HepG2 (cell line): Measurements from ENCODE around the gene ELAC1. TPM values are rescaled to one million over a fixed set of nuclear protein-coding genes. Genes with fewer than 3 reads are reported as not detected.
"Not testable (repeated sequence)": the region's sequence is repeated elsewhere in the genome, so short reads cannot be mapped to it uniquely, and the experiment has no call there.

Experiments used
- ATAC-seq: fragments of 200-7000 bp; cut with Tn5 transposase; 3 replicates; pipeline ENCODE4 v1.9.1; 2020; ENCODE audit warnings: mild to moderate bottlenecking, moderate library complexity
- BruUV-seq: library from RNA; stranded (reverse); fragments of 400-500 nt; replicated peaks from 2 replicates; lab custom pipeline; 2021; lab: Mats Ljungman, UMichigan
- CTCF ChIA-PET: fragments of 300-600 bp; formaldehyde crosslinking; extraction: SDS; loops from one replicate; lab custom pipeline; 2021; ENCODE audit warnings: low total read pairs, inconsistent platforms, low intra/inter-chr PET ratio; lab: Yijun Ruan, JAX
- POLR2A ChIA-PET: fragments of 350-600 bp; sonication (Branson Sonifier 250); formaldehyde crosslinking; loops from one replicate; lab custom pipeline; 2020; ENCODE audit warnings: antibody characterized with exemption, inconsistent platforms; lab: Yijun Ruan, JAX
- DNase-seq: peaks from one replicate; pipeline ENCODE4 v3.0.0-alpha.2; 2015; ENCODE audit warnings: low spot score
- FAIRE-seq: peaks from 3 replicates; lab custom pipeline; 2011; peaks lifted over from hg19 to GRCh38; lab: Jason Lieb, UNC
- H2AFZ ChIP-seq: one replicate; pipeline ENCODE4 v1.6.1; 2011; ENCODE audit warnings: low read length, inconsistent platforms
- H3K27ac ChIP-seq: fragments of 300-600 bp; 3 replicates; pipeline ENCODE4 v1.8.0; 2011; ENCODE audit warnings: mixed run types, mild to moderate bottlenecking, mixed read lengths, low read length, inconsistent platforms; ENCODE audit not compliant: insufficient read depth; ENCODE audit errors: extremely low read length
- H3K27me3 ChIP-seq, 2 experiments: fragments of 200-600 bp in 1 of 2; 2 replicates in 1 of 2; 3 replicates in 1 of 2; pipeline versions ENCODE4 v1.6.0 to v1.8.0; 2011; ENCODE audit warnings: low read length in 2 of 2, mild to moderate bottlenecking in 2 of 2, moderate library complexity in 2 of 2, inconsistent platforms in 1 of 2; ENCODE audit not compliant: insufficient read depth in 2 of 2, control insufficient read depth in 1 of 2
- H3K36me3 ChIP-seq, 2 experiments: fragments of 200-600 bp in 1 of 2; replicated peaks in 1 of 2; 2 replicates in 1 of 2; 3 replicates in 1 of 2; pipeline versions ENCODE4 v1.5.1 to v1.8.0; 2011; ENCODE audit warnings: low read length in 2 of 2, inconsistent platforms in 1 of 2; ENCODE audit not compliant: insufficient read depth in 2 of 2, control insufficient read depth in 1 of 2
- H3K4me1 ChIP-seq: 2 replicates; pipeline ENCODE4 v1.5.1; 2012; ENCODE audit warnings: low read length, inconsistent platforms; ENCODE audit not compliant: insufficient read depth
- H3K4me2 ChIP-seq: 2 replicates; pipeline ENCODE4 v1.6.0; 2011; ENCODE audit warnings: low read depth, low read length, inconsistent platforms
- H3K4me3 ChIP-seq, 3 experiments: fragments of 200-600 bp in 1 of 3; sonication (generic), shearing (Covaris generic) in 1 of 3; replicated peaks in 1 of 3; 2 replicates each; pipeline ENCODE4 v1.5.1; 2011 to 2016; ENCODE audit warnings: low read length in 3 of 3, inconsistent platforms in 2 of 3, low read depth in 2 of 3, mild to moderate bottlenecking in 2 of 3, control low read depth in 1 of 3, mixed read lengths in 1 of 3; ENCODE audit not compliant: insufficient read depth in 1 of 3
- H3K79me2 ChIP-seq: one replicate; pipeline ENCODE4 v1.6.1; 2011; ENCODE audit warnings: low read length, inconsistent platforms; ENCODE audit not compliant: insufficient read depth
- H3K9ac ChIP-seq: 2 replicates; pipeline ENCODE4 v1.6.0; 2011; ENCODE audit warnings: mild to moderate bottlenecking, low read depth, low read length, inconsistent platforms; ENCODE audit not compliant: insufficient read depth
- H3K9me3 ChIP-seq: 2 replicates; pipeline ENCODE4 v1.5.1; 2012; ENCODE audit warnings: mild to moderate bottlenecking, low read length
- H4K20me1 ChIP-seq: 2 replicates; pipeline ENCODE4 v1.6.0; 2011; ENCODE audit warnings: inconsistent platforms, mild to moderate bottlenecking, low read length, moderate library complexity; ENCODE audit not compliant: insufficient read depth
- FOXP1 ChIP-seq, 2 experiments: fragments of 450-650 bp in 1 of 2; IDR thresholded peaks; 2 replicates each; pipeline ENCODE4 v1.6.1; 2017 to 2018; ENCODE audit warnings: antibody characterized with exemption in 1 of 2
- MAFF ChIP-seq: IDR thresholded peaks from 2 replicates; pipeline ENCODE4 v1.6.1; 2011; ENCODE audit warnings: low read depth, low read length, improper control_type of control experiment
- MAFK ChIP-seq, 2 experiments: IDR thresholded peaks in 1 of 2; conservative IDR thresholded peaks in 1 of 2; 2 replicates each; pipeline ENCODE4 v1.6.1; 2011; ENCODE audit warnings: improper control_type of control experiment in 2 of 2, low read length in 2 of 2
- MTF2 ChIP-seq: sonication (generic); formaldehyde crosslinking; IDR thresholded peaks from 2 replicates; pipeline ENCODE4 v1.5.0; 2020; ENCODE audit warnings: missing genetic modification reagents, borderline replicate concordance
- RAD51 ChIP-seq: fragments of 450-650 bp; IDR thresholded peaks from 2 replicates; pipeline ENCODE4 v1.6.1; 2016; ENCODE audit warnings: borderline replicate concordance
- SIX4 ChIP-seq: sonication (generic); formaldehyde crosslinking; IDR thresholded peaks from 2 replicates; pipeline ENCODE4 v1.4.0; 2020; ENCODE audit warnings: missing genetic modification reagents
- SMARCE1 ChIP-seq: fragments of 450-650 bp; IDR thresholded peaks from 2 replicates; pipeline ENCODE4 v1.6.1; 2017; ENCODE audit warnings: borderline replicate concordance
- ZNF17 ChIP-seq: sonication (generic); formaldehyde crosslinking; IDR thresholded peaks from 2 replicates; pipeline ENCODE4 v1.5.0; 2020; ENCODE audit warnings: mild to moderate bottlenecking, missing genetic modification reagents
- ZNF550 ChIP-seq: sonication (generic); formaldehyde crosslinking; IDR thresholded peaks from 2 replicates; pipeline ENCODE4 v1.4.0; 2020; ENCODE audit warnings: mild to moderate bottlenecking, missing genetic modification reagents, borderline replicate concordance
- ZNF607 ChIP-seq: sonication (generic); formaldehyde crosslinking; IDR thresholded peaks from 2 replicates; pipeline ENCODE4 v1.5.1; 2020; ENCODE audit warnings: missing genetic modification reagents, mild to moderate bottlenecking, borderline replicate concordance
- WGBS: methylation state at CpG from one replicate; pipeline ENCODE4 v1.1.6; 2017; ENCODE audit warnings: low lambda C conversion rate; 5-methylcytosine and 5-hydroxymethylcytosine counted together
- in situ Hi-C: cut with HindIII; loops from 2 replicates; pipeline ENCODE4 v1.10.0; 2017; ENCODE audit warnings: low pct_unique_long_range_greater_than_20kb; ENCODE audit not compliant: extremely low pct_ligation_motif_present
- intact Hi-C: fragments of 100-400 bp; cut with micrococcal nuclease; formaldehyde crosslinking; loops from one replicate; pipeline ENCODE4 v1.10.0; 2022; ENCODE audit not compliant: unreplicated experiment
- polyA plus RNA-seq, 8 experiments: library from polyadenylated mRNA; depleted of rRNA in 3 of 8; stranded (reverse) in 7 of 8; unstranded in 1 of 8; fragments of >200 nt; fragmentation: Illumina TruSeq in 4 of 8; extraction: Trizol in 4 of 8; gene quantifications; 2 replicates each; pipeline versions ENCODE4 v1.2.1 to v1.2.3, GENCODE V29; 2011 to 2016; ENCODE audit warnings: low read depth in 4 of 8, missing spikeins in 1 of 8, mixed read lengths in 1 of 8; ENCODE audit not compliant: insufficient read depth in 1 of 8
- total RNA-seq, 5 experiments: library from RNA; depleted of rRNA; stranded (reverse); fragments of >200 nt; fragmentation: Illumina TruSeq; extraction: Trizol; gene quantifications; 2 replicates each; pipeline ENCODE4 v1.2.3, GENCODE V29; 2016; ENCODE audit warnings: low read depth in 1 of 5

Gene ELAC1
- total and polyA plus RNA-seq, 2 of the 13 experiments (the other 11 are each of a cell fraction or from before 2014, with no cell fraction given), result 1.9 to 3.6 TPM

DNA sequence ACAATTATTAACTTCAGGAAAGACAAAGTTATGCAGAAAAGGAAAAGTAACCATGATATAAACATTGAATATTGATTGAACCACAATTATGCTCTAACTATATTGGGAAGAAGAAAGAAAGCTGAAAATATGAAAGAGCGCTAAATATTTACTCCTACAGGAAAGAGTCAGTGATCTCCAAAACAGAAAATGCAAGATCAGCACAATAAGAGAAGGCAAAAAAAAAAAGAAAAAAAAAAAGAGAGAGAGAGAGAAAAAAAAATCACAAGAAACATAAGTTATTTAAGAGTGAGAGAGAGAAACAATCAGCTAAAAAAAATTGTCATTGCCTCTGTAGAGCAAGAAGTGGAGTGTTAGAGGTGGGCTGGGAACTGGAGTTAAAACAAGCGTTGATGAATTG, 28.9 kb upstream of the ELAC1 start:
- ATAC-seq (no peak), FAIRE-seq (no peak), DNase-seq (no peak)
- H3K27me3 ChIP-seq, result no peaks in the 10 kb centered on the region
- H3K27ac ChIP-seq, result no peak overlapping the region
- H3K79me2 ChIP-seq, result no peaks in the 10 kb centered on the region
- H3K4me3 ChIP-seq, result no peak overlapping the region
- POLR2A ChIA-PET, result no interaction called here
- intact Hi-C loops (no loop called here), in situ Hi-C loops (no loop called here)
- H3K9me3 ChIP-seq, result no peaks in the 10 kb centered on the region
- TF ChIP-seq ZNF17 (CRISPR knock-in tag) (no peak), MAFK (conservative IDR thresholded peaks at IDR 0.05 in 1 of 2, IDR thresholded peaks at IDR 0.05 in 1 of 2; ENCODE audit: low read length in 2 of 2) (peak; percentile 93 to 97), MAFF (peak; percentile 95)
- CTCF ChIA-PET, result no interaction called here
- no peak overlapping the region for H3K4me2 ChIP-seq
- no peaks in the 10 kb centered on the region for H3K4me1 ChIP-seq
- no TSS peak for BruUV-seq
- H3K36me3 ChIP-seq, result peaks cover 0 to 4% of the 10 kb centered on the region in 2 experiments; a peak in 1 of 5 replicates
- 97% methylated on average over 2 of the region's 2 CpGs for WGBS
- no peak overlapping the region for H2AFZ ChIP-seq
- no peaks in the 10 kb centered on the region for H4K20me1 ChIP-seq
- H3K9ac ChIP-seq, result no peak overlapping the region

DNA sequence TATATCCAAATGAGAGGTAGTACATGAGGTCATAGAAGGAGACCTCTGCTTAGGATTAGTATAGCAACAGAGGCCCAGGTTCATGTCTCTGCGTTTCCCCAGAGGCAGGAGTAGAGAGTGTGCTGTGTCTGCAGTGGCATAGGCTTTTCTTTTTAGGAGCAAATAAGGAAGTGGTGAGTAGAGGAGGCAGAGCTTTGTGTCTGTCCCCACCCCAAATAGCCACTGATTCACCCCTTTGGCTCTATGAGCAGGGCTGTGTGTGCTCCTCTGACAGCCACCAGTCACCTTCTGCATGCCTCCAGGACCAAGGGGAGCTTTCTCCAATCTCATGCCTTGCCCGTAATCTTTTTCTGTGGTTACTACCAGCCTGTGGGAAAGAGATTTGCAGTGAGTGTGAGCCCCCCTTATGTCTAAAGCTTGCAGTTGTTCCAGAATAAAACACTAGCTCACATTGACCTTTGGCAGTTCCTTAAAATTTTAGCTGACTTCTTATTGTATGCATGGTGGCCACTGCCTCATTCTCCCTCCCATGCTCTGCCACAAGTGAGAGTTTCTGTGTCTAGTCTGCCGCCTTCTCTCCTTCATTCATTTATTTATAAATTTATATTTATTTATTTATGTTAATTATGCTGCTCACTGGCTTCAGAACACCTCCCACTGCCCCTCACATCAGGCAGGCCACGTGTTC, 23.5 kb upstream of the ELAC1 start:
- H3K4me2 ChIP-seq, result no peak overlapping the region
- intact Hi-C loops (no loop called here), in situ Hi-C loops (no loop called here)
- no peak overlapping the region for H3K4me3 ChIP-seq
- ATAC-seq (no peak), FAIRE-seq (no peak), DNase-seq (no peak)
- H3K4me1 ChIP-seq, result no peaks in the 10 kb centered on the region
- ChIA-PET POLR2A (no interaction called here), CTCF (no interaction called here)
- peaks cover 0 to 4% of the 10 kb centered on the region in 2 experiments; a peak in 1 of 5 replicates for H3K36me3 ChIP-seq
- no peaks in the 10 kb centered on the region for H3K79me2 ChIP-seq
- H3K9me3 ChIP-seq, result no peaks in the 10 kb centered on the region
- BruUV-seq, result no TSS peak
- H3K27ac ChIP-seq, result no peak overlapping the region
- WGBS, result 91% methylated on average over 4 of the region's 4 CpGs
- no peaks in the 10 kb centered on the region for H4K20me1 ChIP-seq
- H3K9ac ChIP-seq, result no peak overlapping the region
- no peak overlapping the region for H2AFZ ChIP-seq
- TF ChIP-seq SIX4 (CRISPR knock-in tag) (no peak), MTF2 (CRISPR knock-in tag) (no peak), ZNF607 (no peak), FOXP1 (IDR thresholded peaks at IDR 0.05) (no peak), FOXP1 (CRISPR knock-in tag; IDR thresholded peaks at IDR 0.05) (no peak), ZNF550 (no peak), SMARCE1 (no peak), RAD51 (no peak)
- H3K27me3 ChIP-seq, result no peaks in the 10 kb centered on the region

DNA sequence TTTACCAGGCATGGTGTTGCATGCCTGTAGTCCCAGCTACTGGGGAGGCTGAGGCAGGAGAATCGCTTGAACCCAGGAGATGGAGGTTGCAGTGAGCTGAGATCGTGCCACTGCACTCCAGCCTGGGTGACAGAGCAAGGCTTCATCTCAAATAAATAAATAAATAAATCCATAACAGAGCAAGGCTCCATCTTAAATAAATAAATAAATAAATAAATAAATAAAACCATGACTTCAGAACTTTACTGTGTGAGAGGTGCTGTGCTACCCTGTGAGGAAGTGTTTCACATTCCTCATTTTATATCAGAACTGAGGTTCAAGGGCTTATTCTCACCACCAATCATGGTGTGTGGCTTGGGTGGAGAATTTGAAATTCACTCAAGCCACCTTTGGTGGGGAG, 21.9 kb upstream of the ELAC1 start:
- POLR2A ChIA-PET, H3K36me3 ChIP-seq, H2AFZ ChIP-seq, intact Hi-C loops, H3K4me1 ChIP-seq, H3K9ac ChIP-seq, H3K79me2 ChIP-seq, CTCF ChIA-PET, DNase-seq, FAIRE-seq, H3K27ac ChIP-seq, H3K4me2 ChIP-seq, H3K9me3 ChIP-seq, ATAC-seq, H3K27me3 ChIP-seq, in situ Hi-C loops, H4K20me1 ChIP-seq, BruUV-seq, H3K4me3 ChIP-seq: not testable (repeated sequence)
- WGBS, result 98% methylated on average over 2 of the region's 2 CpGs
